Fibroblast of upper back skin (primary cell): Measurements from ENCODE around the gene PPP1R3E.
"Not testable (repeated sequence)": the region's sequence is repeated elsewhere in the genome, so short reads cannot be mapped to it uniquely, and the experiment has no call there.

Experiments used
- DNase-seq: peaks from one replicate; pipeline ENCODE4 v3.0.0-alpha.2; 2013

PPP1R3E gene

GRCh38 chr14:23297096-23297495 is 5.6 kb downstream of the PPP1R3E start:
- no peak for DNase-seq

DNA sequence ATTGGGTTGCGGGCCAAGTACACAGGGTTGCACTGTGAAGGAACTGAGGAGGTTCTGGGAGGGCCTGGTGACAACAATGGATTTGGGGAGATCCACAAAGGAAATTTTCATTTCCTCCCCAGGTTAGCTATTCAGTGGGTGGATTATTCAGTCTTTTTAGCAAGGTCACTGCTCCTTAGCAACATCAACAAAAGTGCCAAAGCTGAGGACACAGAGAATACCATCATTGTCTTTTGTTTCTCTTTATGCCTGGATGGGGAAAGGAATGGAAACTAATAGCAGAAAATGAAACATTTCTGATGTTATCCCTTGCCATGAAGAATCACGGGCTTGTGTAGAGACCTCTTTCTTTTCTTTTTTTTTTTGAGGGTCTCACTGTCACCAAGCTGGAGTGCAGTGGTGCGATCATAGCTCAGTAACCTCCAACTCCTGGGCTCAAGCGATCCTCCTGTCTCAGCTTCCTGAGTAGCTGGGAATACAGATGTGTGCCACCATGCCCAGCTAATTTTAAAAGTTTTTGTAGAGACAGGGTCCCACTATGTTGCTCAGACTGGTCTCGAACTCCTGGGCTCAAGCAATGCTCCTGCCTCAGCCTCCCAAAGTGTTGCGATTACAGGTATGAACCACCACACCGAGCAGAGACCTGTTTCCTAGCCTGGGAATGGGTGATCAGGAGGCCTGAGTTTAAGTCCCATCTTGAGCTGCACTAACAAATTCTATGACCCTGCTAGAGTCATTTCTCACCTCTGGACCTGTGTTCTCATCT is 6.5 kb downstream of the PPP1R3E start:
- no peak for DNase-seq

DNA sequence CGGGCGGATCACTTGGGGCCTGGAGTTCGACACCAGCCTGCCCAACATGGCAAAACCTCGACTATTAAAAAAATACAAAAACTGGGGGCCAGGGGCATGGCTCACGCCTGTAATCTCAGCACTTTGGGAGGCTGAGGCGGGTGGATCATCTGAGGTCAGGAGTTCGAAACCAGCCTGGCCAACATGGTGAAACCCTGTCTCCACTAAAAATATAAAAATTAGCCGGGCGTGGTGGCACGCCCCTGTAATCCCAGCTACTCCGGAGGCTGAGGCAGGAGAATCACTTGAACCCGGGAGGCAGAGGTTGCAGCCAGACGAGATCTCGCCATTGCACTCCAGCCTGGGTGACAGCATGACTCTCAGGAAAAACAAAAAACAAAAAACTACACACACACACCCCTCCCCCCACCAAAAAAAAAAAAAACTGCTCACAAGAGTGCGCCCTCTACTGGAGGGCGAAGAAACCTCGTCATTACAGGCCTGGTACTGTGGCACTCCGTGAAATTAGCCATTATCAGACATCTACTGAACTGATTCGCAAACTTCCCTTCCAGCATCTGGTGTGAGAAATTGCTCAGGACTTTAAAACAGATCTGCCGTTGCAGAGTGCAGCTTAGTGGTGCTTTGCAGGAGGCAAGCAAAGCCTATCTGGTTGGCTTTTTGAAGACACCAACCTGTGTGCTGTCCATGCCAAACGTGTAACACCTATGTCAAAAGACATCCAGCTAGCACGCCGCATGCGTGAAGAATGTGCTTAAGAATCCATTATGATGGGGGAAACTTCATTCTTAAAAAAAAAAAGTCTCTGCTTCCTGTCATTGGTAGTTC is 7.7 kb downstream of the PPP1R3E start:
- peak; percentile 60 for DNase-seq

DNA sequence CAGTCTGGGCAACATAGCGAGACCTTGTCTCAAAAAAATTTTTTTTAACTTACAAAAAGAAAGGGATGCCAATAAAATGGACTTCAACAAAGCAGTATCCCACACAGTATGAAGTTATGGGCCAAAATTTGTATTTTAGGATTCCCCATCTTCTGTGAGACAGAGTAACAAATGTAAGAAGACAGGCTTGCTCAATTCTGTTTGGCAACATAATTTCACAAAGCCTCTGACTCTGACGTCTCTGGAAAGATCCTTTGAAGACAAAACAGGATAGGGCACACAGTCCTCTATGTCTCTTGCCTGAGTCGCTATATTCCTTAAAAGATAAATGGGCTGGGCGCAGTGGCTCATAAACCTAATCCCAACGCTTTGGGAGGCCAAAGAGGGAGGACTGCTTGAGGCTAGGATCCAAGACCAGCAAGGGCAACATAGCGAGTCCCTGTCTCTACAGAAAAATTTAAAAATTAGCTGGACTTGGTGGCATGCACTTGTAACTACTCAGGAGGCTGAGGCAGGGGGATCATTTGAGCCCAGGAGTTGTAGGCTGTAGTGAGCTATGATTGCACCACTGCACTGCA is 15.7 kb downstream of the PPP1R3E start:
- DNase-seq: no peak

DNA sequence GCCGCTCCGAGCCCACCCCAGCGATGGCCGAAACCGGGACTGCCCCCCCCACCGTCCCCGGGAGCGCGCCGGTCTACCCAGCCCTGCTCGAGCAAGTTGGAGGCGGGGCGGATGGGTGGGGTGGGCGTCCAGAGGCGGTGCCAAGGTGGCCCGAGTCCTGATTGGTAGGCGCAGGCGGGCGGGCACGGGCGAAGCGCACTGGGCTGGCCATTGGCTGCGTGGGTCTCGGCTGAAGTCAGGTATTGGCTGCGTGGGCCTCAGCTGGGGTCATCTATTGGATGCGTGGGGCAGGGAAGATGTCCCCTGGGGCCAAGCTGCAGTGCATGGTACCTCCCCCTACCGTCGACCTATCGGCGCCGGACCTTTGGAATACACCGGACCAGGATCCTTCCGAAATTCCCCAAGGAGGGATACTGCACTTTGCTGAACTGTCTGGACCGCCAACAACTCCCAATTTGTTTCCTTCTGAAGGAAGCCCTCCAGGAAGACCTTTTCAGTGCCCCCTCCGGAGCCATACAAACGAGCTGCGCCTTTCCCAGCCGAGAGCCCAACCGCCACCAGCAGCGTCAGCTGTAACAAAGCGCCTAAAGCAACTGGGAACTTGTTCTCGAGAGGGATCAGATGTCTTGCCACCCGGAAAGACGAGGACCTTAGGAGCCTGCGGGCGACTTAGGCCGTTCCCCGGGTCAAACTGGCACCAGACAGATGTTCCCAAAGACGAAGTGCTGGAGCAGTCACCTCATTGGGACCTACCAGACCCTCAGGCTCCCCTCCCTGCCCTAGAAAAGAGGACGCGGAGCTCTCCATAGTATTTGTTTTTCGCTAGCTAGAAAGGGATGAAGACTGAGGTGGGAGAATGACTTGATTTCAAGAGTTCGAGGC is 16.4 kb downstream of the PPP1R3E start, which contains the start of gene HOMEZ:
TSS of gene HOMEZ (minus strand) at position 113 of the 882 bp plus-strand sequence. CDS start 180 bp downstream, outside the sequence.
- peak; percentile 99 for DNase-seq

GRCh38 chr14:23285530-23286019 is 17.1 kb downstream of the PPP1R3E start:
- no peak for DNase-seq

GRCh38 chr14:23284654-23285529 is 17.8 kb downstream of the PPP1R3E start:
- DNase-seq: no peak

DNA sequence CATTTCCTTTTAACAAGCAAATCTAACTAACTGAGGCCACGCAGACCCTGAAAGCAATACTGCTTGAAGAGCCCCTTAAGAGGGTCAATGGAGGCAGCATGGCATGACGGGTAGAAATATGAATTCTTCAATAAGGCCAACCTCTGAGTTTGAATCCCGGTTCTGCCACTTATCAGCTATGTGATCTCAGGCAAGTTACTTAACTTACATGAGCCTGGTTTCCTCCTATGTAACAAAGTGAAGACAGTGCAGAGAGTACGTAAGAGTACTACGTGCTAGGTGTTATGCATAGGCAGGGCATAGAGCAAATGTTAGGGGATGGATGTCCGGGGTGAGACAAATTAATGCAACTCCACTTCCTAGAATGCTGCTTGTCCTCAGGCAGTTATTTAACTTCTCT is 21.4 kb downstream of the PPP1R3E start:
- no peak for DNase-seq

DNA sequence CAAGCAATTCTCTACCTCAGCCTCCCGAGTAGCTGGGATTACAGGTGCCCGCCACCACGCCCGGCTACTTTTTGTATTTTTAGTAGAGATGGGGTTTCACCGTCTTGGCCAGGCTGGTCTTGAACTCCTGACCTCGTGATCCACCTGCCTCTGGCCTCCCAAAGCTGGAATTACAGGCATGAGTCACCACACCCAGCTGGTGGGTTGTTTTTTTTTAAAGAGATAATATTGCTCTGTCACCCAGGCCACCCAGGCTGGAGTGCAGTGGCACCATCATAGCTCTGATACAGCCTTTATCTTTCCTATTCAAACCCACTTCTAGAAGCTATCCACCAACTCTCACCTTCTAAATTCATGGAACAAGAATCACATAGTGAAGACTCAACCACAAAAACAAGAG is 24.7 kb downstream of the PPP1R3E start:
- DNase-seq: not testable (repeated sequence)

DNA sequence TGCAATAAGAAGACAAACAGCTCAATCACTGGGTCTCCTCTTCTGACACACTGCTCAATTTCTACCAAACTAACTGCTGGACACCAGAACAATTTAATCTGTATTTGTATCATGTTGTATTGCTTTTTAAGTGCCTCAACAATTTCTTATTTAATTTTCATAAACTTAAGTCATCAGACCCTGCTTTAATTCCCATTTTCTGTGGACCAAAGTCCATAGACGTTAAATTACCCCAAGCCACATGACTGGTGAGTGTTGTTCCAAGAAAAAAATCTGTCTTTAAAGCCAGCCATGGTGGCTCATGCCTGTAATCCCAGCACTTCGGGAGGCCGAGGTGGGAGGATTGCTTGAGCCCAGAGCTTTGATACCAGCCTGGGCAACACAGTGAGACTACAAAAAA is 25.5 kb downstream of the PPP1R3E start:
- no peak for DNase-seq

DNA sequence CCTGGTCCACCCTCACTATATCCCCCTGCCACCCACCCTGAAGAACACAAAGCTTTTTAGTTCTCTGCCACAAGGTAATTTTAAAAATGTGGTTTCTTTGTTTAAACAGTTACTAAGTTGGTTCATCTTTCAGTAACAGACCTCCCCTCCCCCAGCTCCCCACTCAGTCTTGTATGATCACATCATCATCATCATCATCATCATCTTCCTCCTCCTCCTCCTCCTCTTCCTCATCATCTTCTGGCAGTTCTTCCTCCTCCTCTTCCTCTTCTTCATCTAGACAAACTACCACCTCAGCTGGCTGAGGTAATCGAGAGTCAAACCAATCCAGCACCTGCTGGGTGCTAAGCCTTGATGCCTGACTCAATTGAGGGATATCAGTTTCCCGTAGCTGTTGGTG is 27.2 kb downstream of the PPP1R3E start:
- no peak for DNase-seq

DNA sequence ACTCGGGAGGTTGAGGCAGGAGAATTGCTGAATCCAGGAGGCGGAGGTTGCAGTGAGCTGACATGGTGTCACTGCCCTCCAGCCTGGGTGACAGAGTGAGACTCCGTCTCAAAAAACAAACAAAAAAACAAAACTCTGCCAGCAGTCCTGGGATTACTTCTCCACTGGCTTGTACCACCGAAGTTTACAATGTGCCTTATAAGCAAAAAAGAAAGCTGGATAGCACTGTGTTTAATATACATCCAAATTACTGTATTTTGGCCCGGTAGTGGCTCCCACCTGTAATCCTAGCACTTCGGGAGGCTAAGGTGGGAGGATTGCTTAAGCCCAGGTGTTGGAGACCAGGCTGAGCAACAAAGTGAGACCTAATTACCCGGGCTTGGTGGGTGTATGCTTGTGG is 33.5 kb downstream of the PPP1R3E start:
- DNase-seq: no peak

DNA sequence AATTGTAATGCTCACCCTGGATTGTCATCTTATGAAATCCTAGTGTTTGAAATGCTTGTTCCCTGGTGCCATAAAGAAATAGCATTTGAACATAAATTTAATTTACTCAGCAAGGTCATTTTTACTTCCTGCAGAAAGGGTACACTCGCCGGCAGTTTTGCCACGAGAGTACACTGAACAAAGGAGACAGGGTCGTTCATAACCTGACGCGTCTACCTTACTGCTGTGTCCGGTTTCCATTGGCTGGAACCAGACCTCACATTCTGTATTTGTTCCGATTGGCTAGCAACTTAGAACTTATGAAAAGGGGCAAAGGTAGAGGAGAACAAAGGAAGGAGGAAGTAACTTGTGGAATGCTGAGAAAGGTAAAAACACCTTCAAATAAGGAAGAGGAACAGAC is 41.8 kb downstream of the PPP1R3E start:
- not testable (repeated sequence) for DNase-seq

DNA sequence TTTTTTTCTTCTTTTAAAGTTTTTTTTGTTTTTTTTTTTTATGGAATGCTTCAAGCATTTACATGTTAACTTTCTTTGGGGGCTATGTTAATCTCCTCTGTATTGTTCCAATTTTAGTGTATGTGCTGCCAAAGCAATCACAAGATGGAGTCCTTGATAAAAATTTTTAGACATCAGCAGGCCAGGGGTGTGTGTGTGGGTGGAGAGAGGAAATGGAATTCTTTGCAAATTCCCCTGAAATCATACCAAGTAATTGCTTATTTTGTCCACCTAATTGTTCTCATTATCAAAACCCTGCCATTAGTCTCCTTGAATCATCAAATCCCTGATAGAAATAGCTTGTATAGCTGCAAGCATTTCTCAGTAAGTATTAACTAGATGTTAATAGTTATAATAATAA is 43.2 kb downstream of the PPP1R3E start:
- no peak for DNase-seq

GRCh38 chr14:23258256-23258655 is 44.4 kb downstream of the PPP1R3E start:
- no peak for DNase-seq

GRCh38 chr14:23252420-23253333 is 50.0 kb downstream of the PPP1R3E start:
- no peak for DNase-seq

GRCh38 chr14:23252006-23252405 is 50.7 kb downstream of the PPP1R3E start:
- DNase-seq: no peak

GRCh38 chr14:23249824-23250223 is 52.8 kb downstream of the PPP1R3E start:
- no peak for DNase-seq

DNA sequence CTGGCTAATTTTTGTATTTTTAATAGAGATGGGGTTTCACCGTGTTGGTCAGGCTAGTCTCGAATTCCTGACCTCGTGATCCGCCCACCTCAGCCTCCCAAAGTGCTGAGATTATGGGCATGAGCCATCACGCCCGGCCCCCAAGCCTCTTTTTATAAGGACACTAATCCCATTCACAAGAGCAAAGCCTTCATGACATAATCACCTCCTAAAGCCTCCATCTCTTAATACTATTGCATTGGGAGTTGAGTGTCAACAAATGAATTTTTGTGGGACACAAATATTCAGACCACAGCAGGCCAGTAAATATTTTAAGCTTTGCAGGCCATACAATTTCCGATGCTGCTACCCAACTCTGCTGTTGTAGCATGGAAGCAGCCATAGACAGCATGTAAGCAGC is 54.1 kb downstream of the PPP1R3E start:
- no peak for DNase-seq
